Measurements from ENCODE around the gene GUCA2A. TPM values are rescaled to one million over a fixed set of nuclear protein-coding genes. Genes with fewer than 3 reads are reported as not detected.

GUCA2A gene
- total RNA-seq, 2 donors from 2014 or later = not detected

DNA sequence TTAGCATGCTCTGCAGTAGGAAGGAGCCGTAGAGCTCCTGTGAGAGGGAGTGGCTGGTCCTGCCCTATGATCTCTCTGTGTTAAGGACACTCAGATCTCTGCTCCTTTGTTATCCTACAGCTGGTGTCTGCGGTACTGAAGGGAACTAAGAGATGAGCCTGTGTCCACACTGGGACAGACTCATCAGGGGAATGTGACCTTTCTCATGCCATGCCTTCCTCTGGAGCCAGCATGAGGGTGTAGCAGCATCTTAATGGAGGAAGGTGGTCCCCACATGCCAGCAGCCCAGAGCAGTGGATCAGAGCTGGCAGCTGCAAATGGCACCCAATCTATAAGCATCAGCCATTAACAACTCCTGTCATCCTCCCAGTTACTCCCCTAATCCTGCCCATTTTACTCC lies 36.0 kb downstream of the GUCA2A start:
- H3K36me3 Mint-ChIP-seq = no peaks in the 10 kb centered on the region
- no peaks in the 10 kb centered on the region for H3K9me3 Mint-ChIP-seq
- ATAC-seq (no peak), DNase-seq (ENCODE audit: low spot score in 2 of 2) (no peak)
- H3K27ac Mint-ChIP-seq = no peak overlapping the region

DNA sequence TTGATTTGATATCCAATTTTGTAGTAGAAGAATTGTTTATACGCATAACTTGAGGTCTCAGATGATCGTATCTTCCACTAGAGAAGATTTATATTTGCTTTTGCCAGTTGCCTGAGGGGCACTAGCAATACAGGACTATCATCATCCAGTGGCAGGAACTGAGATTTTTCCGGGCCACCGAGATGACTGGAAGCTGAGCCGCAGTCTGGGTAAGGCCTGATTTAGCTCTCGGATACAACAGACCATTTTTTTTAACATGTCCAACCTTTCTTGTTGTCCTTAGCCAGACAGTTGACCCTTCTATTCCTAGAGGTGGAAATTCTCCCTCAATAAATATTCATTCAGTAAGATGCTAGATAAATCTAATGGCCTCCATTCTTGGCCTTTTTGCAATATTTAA lies 36.8 kb downstream of the GUCA2A start:
- no peaks in the 10 kb centered on the region for H3K36me3 Mint-ChIP-seq

DNA sequence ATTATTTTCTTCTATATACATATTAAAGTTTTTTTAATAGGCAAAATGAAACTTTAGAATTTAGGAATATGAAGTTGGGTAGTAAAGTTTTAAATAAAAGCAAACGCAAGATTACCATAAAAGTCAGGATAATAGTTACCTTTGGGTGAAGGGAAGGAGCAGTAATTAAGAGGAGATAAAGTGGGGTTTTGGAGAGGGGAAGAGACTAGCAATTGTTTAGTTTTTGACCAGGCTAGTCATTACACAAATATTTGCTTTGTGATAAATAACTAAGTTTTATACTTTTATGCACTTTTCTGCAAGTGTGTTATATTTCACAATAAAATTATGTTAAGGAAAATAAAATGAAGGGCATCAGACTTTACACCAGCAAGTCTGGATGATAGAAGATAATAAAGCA lies 39.0 kb downstream of the GUCA2A start:
- Mint-ChIP-seq H3K27ac (no peak overlapping the region), H3K9me3 (peaks cover 0 to 7% of the 10 kb centered on the region in 2 donors), H3K36me3 (no peaks in the 10 kb centered on the region)
- ATAC-seq = no peak
- DNase-seq (ENCODE audit: low spot score in 2 of 2) = no peak

More for the DNA sequence above, 36.8 kb downstream of the GUCA2A start:
- ATAC-seq (no peak), DNase-seq (ENCODE audit: low spot score in 2 of 2) (no peak)
- Mint-ChIP-seq H3K27ac (no peak overlapping the region), H3K9me3 (no peaks in the 10 kb centered on the region)

DNA sequence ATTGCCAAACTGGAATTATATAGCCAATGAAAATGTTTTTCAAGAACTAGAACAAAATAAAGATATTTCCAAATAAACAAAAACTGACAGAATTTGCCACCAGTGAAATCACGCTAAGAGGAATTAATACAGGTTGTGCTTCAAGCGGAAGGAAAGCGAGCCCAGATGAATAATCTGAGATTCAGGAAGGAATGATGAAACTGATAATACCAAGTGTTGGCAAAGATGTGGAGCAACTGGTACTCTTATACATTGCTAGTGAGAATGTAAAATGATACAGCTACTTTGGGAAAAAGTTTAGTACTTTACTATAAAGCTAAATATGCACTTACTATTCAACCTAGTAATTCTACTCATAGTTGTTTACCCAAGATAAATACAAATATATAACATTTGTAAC lies 42.1 kb downstream of the GUCA2A start:
- Mint-ChIP-seq H3K36me3 (no peaks in the 10 kb centered on the region), H3K27ac (no peak overlapping the region), H3K9me3 (peaks cover 0 to 7% of the 10 kb centered on the region in 2 donors)
- DNase-seq (ENCODE audit: low spot score in 2 of 2) (no peak), ATAC-seq (no peak)

DNA sequence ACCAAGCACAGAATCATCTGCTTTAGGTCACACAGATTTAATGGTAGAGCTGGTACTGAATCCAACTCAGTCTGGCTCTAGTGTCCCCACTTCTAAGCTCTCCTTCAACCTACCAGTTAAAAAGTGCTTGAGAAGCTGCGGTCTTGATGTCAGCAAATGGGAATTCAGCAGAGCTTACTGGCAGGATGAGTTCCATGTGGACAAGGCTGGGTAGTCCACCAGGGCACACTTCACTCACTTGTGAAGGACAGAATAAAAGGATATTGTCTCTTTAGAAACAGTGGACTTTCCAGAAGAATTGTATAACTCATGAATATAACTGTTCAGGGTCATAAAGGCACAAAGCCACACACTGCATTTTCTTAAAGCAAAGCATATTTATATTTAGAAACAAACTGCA lies 46.4 kb downstream of the GUCA2A start:
- ATAC-seq (no peak), DNase-seq (ENCODE audit: low spot score in 2 of 2) (no peak)
- peaks cover 0 to 7% of the 10 kb centered on the region in 2 donors for H3K9me3 Mint-ChIP-seq
- no peaks in the 10 kb centered on the region for H3K36me3 Mint-ChIP-seq
- no peak overlapping the region for H3K27ac Mint-ChIP-seq

DNA sequence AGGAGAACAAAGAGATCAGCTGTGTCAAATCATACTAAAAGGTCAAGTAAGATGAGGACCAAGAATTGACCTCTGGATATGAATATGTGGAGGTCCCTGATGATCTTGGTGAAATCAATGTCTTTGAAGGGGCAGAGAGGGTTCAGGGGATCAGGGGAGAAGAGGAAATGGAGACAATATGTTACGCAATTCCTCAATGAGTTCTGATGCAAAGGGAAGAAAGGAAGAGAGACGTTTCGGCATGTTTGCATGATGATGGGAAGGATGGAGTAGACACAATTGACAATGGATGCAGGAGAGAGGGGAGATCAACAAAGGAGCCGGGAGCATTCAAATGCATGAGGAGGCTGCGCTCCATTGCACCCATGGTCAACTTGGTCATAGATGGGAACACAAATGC lies 47.3 kb downstream of the GUCA2A start:
- ATAC-seq (no peak), DNase-seq (ENCODE audit: low spot score in 2 of 2) (no peak)
- Mint-ChIP-seq H3K27ac (no peak overlapping the region), H3K36me3 (no peaks in the 10 kb centered on the region), H3K9me3 (peaks cover 0 to 7% of the 10 kb centered on the region in 2 donors)

DNA sequence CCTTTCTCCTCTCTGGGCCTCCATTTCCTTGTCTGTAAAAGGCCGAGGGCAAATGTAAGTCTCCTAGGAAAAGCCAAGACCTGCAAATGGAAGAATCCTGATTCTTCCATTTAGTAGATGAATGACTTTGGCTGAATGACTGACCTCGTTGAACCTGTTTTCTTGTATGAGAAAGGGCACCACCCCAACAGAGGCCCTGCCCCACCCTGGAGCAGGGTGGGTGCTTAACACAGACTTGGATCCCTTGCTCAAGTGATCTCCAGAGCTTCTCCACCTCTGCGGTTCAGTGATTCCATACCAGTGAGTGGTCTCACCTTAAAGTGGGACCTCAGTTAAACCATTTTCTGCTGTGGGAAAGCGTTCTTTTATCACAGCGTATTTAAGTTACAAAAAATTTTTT lies 50.3 kb downstream of the GUCA2A start:
- no peak for ATAC-seq
- H3K36me3 Mint-ChIP-seq = no peaks in the 10 kb centered on the region
- DNase-seq (ENCODE audit: low spot score in 2 of 2) = no peak
- H3K9me3 Mint-ChIP-seq = no peaks in the 10 kb centered on the region
- H3K27ac Mint-ChIP-seq = no peak overlapping the region

Other genes starting within 250 kb of the GUCA2A start
- 10 to 100 TPM; 13.3 to 25.0 TPM for gene HIVEP3, start 245.8 kb downstream of the GUCA2A start, total RNA-seq
- not detected for gene GUCA2B, start 11.3 kb downstream of the GUCA2A start, total RNA-seq
- gene FOXJ3, start 170.5 kb upstream of the GUCA2A start, total RNA-seq = 10 to 100 TPM; 51.0 to 52.9 TPM
- 10 to 100 TPM in 1 of 2 donors, under 1 TPM in 1; 0.68 to 18.0 TPM for gene RIMKLA, start 216.0 kb upstream of the GUCA2A start, total RNA-seq

Measured in activated naive CD4-positive, alpha-beta T cell treated with anti-CD3 and anti-CD28 coated beads, Interleukin-2, amount 50 U/mL, for 72 hours (primary cell).